K562 (cell line): ENCODE data around the gene UBE2D2. TPM values are rescaled to one million over a fixed set of nuclear protein-coding genes. Genes with fewer than 3 reads are reported as not detected.

Experiments used
- CREB1 ChIP-seq, 2 experiments: sonication (generic) in 1 of 2; formaldehyde crosslinking in 1 of 2; IDR thresholded peaks; 2 replicates each; pipeline versions ENCODE4 v1.6.1 to v1.8.0; 2012 to 2022; ENCODE audit warnings: inconsistent platforms in 1 of 2, mild to moderate bottlenecking in 1 of 2, missing genetic modification reagents in 1 of 2, moderate library complexity in 1 of 2
- CTBP1 ChIP-seq: fragments of 450-650 bp; IDR thresholded peaks from 2 replicates; pipeline ENCODE4 v1.6.1; 2016; ENCODE audit warnings: borderline replicate concordance
- GATAD2B ChIP-seq: fragments of 450-650 bp; IDR thresholded peaks from 2 replicates; pipeline ENCODE4 v1.6.1; 2017; ENCODE audit warnings: mild to moderate bottlenecking, borderline replicate concordance
- KAT8 ChIP-seq: fragments of 450-650 bp; IDR thresholded peaks from 2 replicates; pipeline ENCODE4 v1.6.1; 2016; ENCODE audit warnings: low read depth, mild to moderate bottlenecking
- MBD2 ChIP-seq: sonication (generic); IDR thresholded peaks from 2 replicates; pipeline ENCODE4 v1.6.1; 2016; ENCODE audit warnings: low read depth, borderline replicate concordance
- MEIS2 ChIP-seq: fragments of 450-650 bp; IDR thresholded peaks from 2 replicates; pipeline ENCODE4 v1.6.1; 2014; ENCODE audit warnings: mild to moderate bottlenecking; ENCODE audit not compliant: partially characterized antibody
- MYC ChIP-seq, 2 experiments: fragments of 250-450 bp in 1 of 2; sonication (Bioruptor Pico) in 1 of 2; IDR thresholded peaks; 2 replicates each; pipeline versions ENCODE4 v1.5.1 to v1.6.1; 2012 to 2021; ENCODE audit warnings: low read depth in 2 of 2, borderline replicate concordance in 1 of 2, improper control_type of control experiment in 1 of 2, low read length in 1 of 2, mild to moderate bottlenecking in 1 of 2, moderate library complexity in 1 of 2
- RAD51 ChIP-seq: fragments of 450-650 bp; IDR thresholded peaks from 2 replicates; pipeline ENCODE4 v1.7.1; 2016; ENCODE audit warnings: low read depth, mild to moderate bottlenecking, borderline replicate concordance
- RCOR1 ChIP-seq, 2 experiments: IDR thresholded peaks; 2 replicates each; pipeline ENCODE4 v1.6.1; 2012; ENCODE audit warnings: low read depth in 2 of 2, low read length in 2 of 2, borderline replicate concordance in 1 of 2, improper control_type of control experiment in 1 of 2
- SMARCA5 ChIP-seq: fragments of 450-650 bp; IDR thresholded peaks from 2 replicates; pipeline ENCODE4 v1.6.1; 2016
- TBP ChIP-seq: optimal IDR thresholded peaks from 2 replicates; pipeline ENCODE3; 2011; ENCODE audit warnings: low read depth, low read length, improper control_type of control experiment
- TEAD4 ChIP-seq, 2 experiments: sonication (generic) in 1 of 2; formaldehyde crosslinking in 1 of 2; IDR thresholded peaks; 2 replicates each; pipeline versions ENCODE4 v1.6.1 to v1.8.0; 2012 to 2022; ENCODE audit warnings: borderline replicate concordance in 1 of 2, inconsistent platforms in 1 of 2, low read length in 1 of 2, mild to moderate bottlenecking in 1 of 2, missing genetic modification reagents in 1 of 2
- TFE3 ChIP-seq: fragments of 450-650 bp; formaldehyde crosslinking; IDR thresholded peaks from 2 replicates; pipeline ENCODE4 v1.4.0; 2020; ENCODE audit warnings: mild to moderate bottlenecking, mixed read lengths
- TRIM24 ChIP-seq, 2 experiments: fragments of 450-650 bp; IDR thresholded peaks; 2 replicates each; pipeline ENCODE4 v1.6.1; 2016
- ZBTB7A ChIP-seq: IDR thresholded peaks from 2 replicates; pipeline ENCODE4 v1.6.1; 2011; ENCODE audit warnings: low read depth, mild to moderate bottlenecking, low read length, moderate library complexity, borderline replicate concordance; ENCODE audit not compliant: control insufficient read depth
- ZNF121 ChIP-seq: sonication (generic); formaldehyde crosslinking; conservative IDR thresholded peaks from 2 replicates; pipeline ENCODE4 v1.8.0; 2022; ENCODE audit warnings: missing genetic modification reagents
- ZNF134 ChIP-seq: fragments of 250-450 bp; sonication (Bioruptor Pico); conservative IDR thresholded peaks from 2 replicates; pipeline ENCODE4 v1.4.0; 2020
- ZNF518B ChIP-seq: fragments of 250-450 bp; sonication (Bioruptor Pico); IDR thresholded peaks from 2 replicates; pipeline ENCODE4 v1.5.0; 2021; ENCODE audit warnings: mild to moderate bottlenecking, moderate library complexity
- ZNF644 ChIP-seq: fragments of 200-800 bp; sonication (Bioruptor generic); IDR thresholded peaks from 2 replicates; pipeline ENCODE4 v1.6.1; 2016; ENCODE audit warnings: low read depth, missing genetic modification characterization, missing compliant biosample characterization
- ZNF778 ChIP-seq: fragments of 450-650 bp; formaldehyde crosslinking; IDR thresholded peaks from 2 replicates; pipeline ENCODE4 v1.4.0; 2020; ENCODE audit warnings: mild to moderate bottlenecking, moderate library complexity
- polyA plus RNA-seq, 8 experiments: library from polyadenylated mRNA; depleted of rRNA in 4 of 8; stranded (reverse) in 5 of 8; unstranded in 3 of 8; fragments of >200 nt; fragmentation: Nextera tagmentation in 2 of 8; fragmentation: Illumina TruSeq in 1 of 8; extraction: Ambion mirVana in 2 of 8; extraction: Trizol in 1 of 8; gene quantifications; 2 replicates each; pipeline versions ENCODE4 v1.2.1 to v1.2.3, GENCODE V29; 2011 to 2014; ENCODE audit warnings: inconsistent platforms in 1 of 8, missing spikeins in 1 of 8
- total RNA-seq, 7 experiments: library from RNA; depleted of rRNA in 6 of 7; stranded (reverse); fragments of >200 nt in 6 of 7; fragmentation: Illumina TruSeq in 2 of 7; extraction: Trizol in 2 of 7; gene quantifications; 2 replicates each; pipeline versions ENCODE4 v1.2.1 to v1.2.3, GENCODE V29; 2011 to 2021; ENCODE audit warnings: low replicate concordance in 1 of 7
- TF ChIP-seq, protein P1 (sequence below): fragments of 450-650 bp; IDR thresholded peaks from 2 replicates; pipeline ENCODE4 v1.6.1; 2016; ENCODE audit warnings: antibody characterized with exemption

The UBE2D2 gene
- total and polyA plus RNA-seq, 9 of the 15 experiments (the other 6 are each of a cell fraction or from before 2014, with no cell fraction given), result 53.6 to 198 (median 122) TPM

GRCh38 chr5:139651043-139651834, 90.1 kb downstream of the UBE2D2 start (continued):
- TF ChIP-seq KAT8, result no peak
- peak; percentile 86 for TF ChIP-seq TEAD4 (IDR thresholded peaks at IDR 0.05; ENCODE audit: low read length)
- TF ChIP-seq TEAD4 (CRISPR knock-in tag; IDR thresholded peaks at IDR 0.05; ENCODE audit: borderline replicate concordance), result no peak
- TF ChIP-seq ZNF121, result no peak
- TF ChIP-seq RCOR1 (IDR thresholded peaks at IDR 0.05; ENCODE audit: borderline replicate concordance in 1 of 2, low read depth in 2 of 2, low read length in 2 of 2), result peak in 1 of 2 experiments; percentile 82; a peak in 2 of 4 replicates
- TF ChIP-seq CTBP1, result peak; percentile 53; the same call in 1 of the 2 replicates
- peak; percentile 40 for TF ChIP-seq TBP
- TF ChIP-seq MEIS2, result peak; percentile 86
- no peak for TF ChIP-seq ZNF778
- peak; percentile 29; the same call in 1 of the 2 replicates for TF ChIP-seq MBD2
- TF ChIP-seq GATAD2B, result peak; percentile 41; the same call in 1 of the 2 replicates
- TF ChIP-seq RAD51, result peak; percentile 78
- no peak for TF ChIP-seq ZNF644
- TF ChIP-seq TRIM24 (IDR thresholded peaks at IDR 0.05), result peak in 1 of 2 experiments; percentile 21; a peak in 1 of 4 replicates
- no peak for TF ChIP-seq ZNF518B (CRISPR knock-in tag)
- TF ChIP-seq ZNF134 (CRISPR knock-in tag), result no peak
- TF ChIP-seq ZBTB7A, result no peak
- peak; percentile 22; the same call in 1 of the 2 replicates for TF ChIP-seq SMARCA5
- TF ChIP-seq, protein P1, sequence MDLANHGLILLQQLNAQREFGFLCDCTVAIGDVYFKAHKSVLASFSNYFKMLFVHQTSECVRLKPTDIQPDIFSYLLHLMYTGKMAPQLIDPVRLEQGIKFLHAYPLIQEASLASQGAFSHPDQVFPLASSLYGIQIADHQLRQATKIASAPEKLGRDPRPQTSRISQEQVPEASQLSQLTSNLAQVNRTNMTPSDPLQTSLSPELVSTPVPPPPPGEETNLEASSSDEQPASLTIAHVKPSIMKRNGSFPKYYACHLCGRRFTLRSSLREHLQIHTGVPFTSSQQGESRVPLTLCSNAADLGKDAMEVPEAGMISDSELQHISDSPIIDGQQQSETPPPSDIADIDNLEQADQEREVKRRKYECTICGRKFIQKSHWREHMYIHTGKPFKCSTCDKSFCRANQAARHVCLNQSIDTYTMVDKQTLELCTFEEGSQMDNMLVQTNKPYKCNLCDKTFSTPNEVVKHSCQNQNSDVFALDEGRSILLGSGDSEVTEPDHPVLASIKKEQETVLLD, result peak; percentile 23; the same call in 1 of the 2 replicates
- peak; percentile 39; the same call in 1 of the 2 replicates for TF ChIP-seq MYC (IDR thresholded peaks at IDR 0.05; ENCODE audit: low read depth, low read length)
- TF ChIP-seq MYC (CRISPR knock-in tag; IDR thresholded peaks at IDR 0.05; ENCODE audit: borderline replicate concordance, low read depth), result no peak
- TF ChIP-seq CREB1 (IDR thresholded peaks at IDR 0.05), result no peak
- 0 out of 2 replicates have a peak, but pooled peaks have one; percentile 29 for TF ChIP-seq CREB1 (CRISPR knock-in tag; IDR thresholded peaks at IDR 0.05)
- peak; percentile 70 for TF ChIP-seq TFE3 (CRISPR knock-in tag)
